Kidney (tissue), 14 donors: Measurements from ENCODE around the gene TCF23. TPM values are rescaled to one million over a fixed set of nuclear protein-coding genes. Genes with fewer than 3 reads are reported as not detected.

ENCODE experiments used
- DNase-seq, 5 donors: peaks; one replicate each; pipeline ENCODE4 v3.0.0-alpha.2; 2013 to 2020
- FAIRE-seq: peaks from 2 replicates; lab custom pipeline; 2012; peaks lifted over from hg19 to GRCh38; lab: Jason Lieb, UNC
- H3K27ac ChIP-seq, 2 donors: one replicate each; pipeline ENCODE4 v1.7.0; 2013; ENCODE audit warnings: low read depth in 2 of 2, low read length in 2 of 2, inconsistent platforms in 1 of 2
- H3K27me3 ChIP-seq: one replicate; pipeline ENCODE4 v1.7.1; 2013; ENCODE audit warnings: low read length, inconsistent platforms; ENCODE audit not compliant: control insufficient read depth, insufficient read depth
- H3K36me3 ChIP-seq, 3 donors: one replicate each; pipeline versions ENCODE4 v1.7.0 to v1.7.1; 2013; ENCODE audit warnings: low read length in 3 of 3, control low read depth in 1 of 3, inconsistent platforms in 1 of 3; ENCODE audit not compliant: insufficient read depth in 3 of 3, control insufficient read depth in 2 of 3
- H3K4me1 ChIP-seq, 3 donors: one replicate each; pipeline versions ENCODE4 v1.7.0 to v1.7.1; 2013; ENCODE audit warnings: low read length in 3 of 3, inconsistent platforms in 1 of 3, low read depth in 1 of 3; ENCODE audit not compliant: control insufficient read depth in 2 of 3, insufficient read depth in 2 of 3
- H3K4me3 ChIP-seq, 3 donors: one replicate each; pipeline versions ENCODE4 v1.7.0 to v1.8.1; 2013; ENCODE audit warnings: low read length in 3 of 3, control low read depth in 1 of 3, inconsistent platforms in 1 of 3
- H3K9ac ChIP-seq, 3 donors: one replicate each; pipeline versions ENCODE4 v1.7.0 to v1.7.1; 2013; ENCODE audit warnings: low read length in 3 of 3, control low read depth in 1 of 3, inconsistent platforms in 1 of 3
- H3K9me3 ChIP-seq, 3 donors: one replicate each; pipeline versions ENCODE4 v1.7.0 to v1.7.1; 2013; ENCODE audit warnings: low read length in 3 of 3, control low read depth in 1 of 3, inconsistent platforms in 1 of 3; ENCODE audit not compliant: control insufficient read depth in 2 of 3, insufficient read depth in 1 of 3
- intact Hi-C: fragments of 100-400 bp; cut with DNase I; formaldehyde crosslinking; loops from one replicate; pipeline ENCODE4 v1.11.1; 2022
- polyA plus RNA-seq: library from polyadenylated mRNA; stranded (reverse); fragments of 350-450 nt; fragmentation: Illumina TruSeq; extraction: RNeasy Lipid Tissue Mini Kit (QIAGEN cat#74804); gene quantifications from one replicate; pipeline ENCODE4 v1.2.3, GENCODE V29; 2014; ENCODE audit warnings: low read depth, low replicate concordance; ENCODE audit not compliant: insufficient read depth
- total RNA-seq: library from RNA; stranded (reverse); fragmentation: NEBNext Ultra II Directional; extraction: Animal tissue kit (Norgen Biotek cat#: 25700); gene quantifications from one replicate; pipeline ENCODE4 v1.2.1, GENCODE V29; 2021
- TF ChIP-seq, protein P1 (sequence below): IDR thresholded peaks from 3 replicates; pipeline ENCODE4 v1.5.1; 2012; ENCODE audit warnings: mild to moderate bottlenecking, moderate library complexity, borderline replicate concordance; ENCODE audit not compliant: insufficient read depth; ENCODE audit errors: extremely low read depth
- donor health status: control.
- donor health status: control.
- donor health status: control.
- donor health status: control.
- donor health status: control.
- donor health status: DM: yes; HTN: yes; CAD: no.
- donor health status: Normal renal cell carcinoma (clear cell type).

TCF23 gene
- total and polyA plus RNA-seq, 2 donors from 2014 or later = 0.38 TPM; not detected in 1

DNA sequence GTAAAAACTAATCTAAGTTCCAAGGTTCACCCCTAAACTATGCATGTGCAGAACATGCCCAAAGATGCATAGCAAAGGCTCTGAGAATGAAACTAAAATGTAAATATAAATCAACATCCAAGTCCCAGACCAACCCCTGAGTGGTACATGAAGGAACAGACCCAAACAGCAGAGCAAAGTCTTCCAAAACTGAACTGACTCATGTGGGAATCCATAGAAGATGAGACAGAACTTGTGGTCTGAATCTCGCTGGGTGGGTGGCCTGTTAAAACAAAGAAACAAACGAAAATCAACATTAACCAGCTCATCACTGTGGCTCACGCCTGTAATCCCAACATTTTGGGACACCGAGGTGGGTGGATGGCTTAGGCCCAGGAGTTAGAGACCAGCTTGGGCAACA is 33.5 kb downstream of the TCF23 start:
- TF ChIP-seq, protein P1, sequence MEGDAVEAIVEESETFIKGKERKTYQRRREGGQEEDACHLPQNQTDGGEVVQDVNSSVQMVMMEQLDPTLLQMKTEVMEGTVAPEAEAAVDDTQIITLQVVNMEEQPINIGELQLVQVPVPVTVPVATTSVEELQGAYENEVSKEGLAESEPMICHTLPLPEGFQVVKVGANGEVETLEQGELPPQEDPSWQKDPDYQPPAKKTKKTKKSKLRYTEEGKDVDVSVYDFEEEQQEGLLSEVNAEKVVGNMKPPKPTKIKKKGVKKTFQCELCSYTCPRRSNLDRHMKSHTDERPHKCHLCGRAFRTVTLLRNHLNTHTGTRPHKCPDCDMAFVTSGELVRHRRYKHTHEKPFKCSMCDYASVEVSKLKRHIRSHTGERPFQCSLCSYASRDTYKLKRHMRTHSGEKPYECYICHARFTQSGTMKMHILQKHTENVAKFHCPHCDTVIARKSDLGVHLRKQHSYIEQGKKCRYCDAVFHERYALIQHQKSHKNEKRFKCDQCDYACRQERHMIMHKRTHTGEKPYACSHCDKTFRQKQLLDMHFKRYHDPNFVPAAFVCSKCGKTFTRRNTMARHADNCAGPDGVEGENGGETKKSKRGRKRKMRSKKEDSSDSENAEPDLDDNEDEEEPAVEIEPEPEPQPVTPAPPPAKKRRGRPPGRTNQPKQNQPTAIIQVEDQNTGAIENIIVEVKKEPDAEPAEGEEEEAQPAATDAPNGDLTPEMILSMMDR = no peak
- Histone ChIP-seq H3K27me3 (no peaks in the 10 kb centered on the region), H3K36me3 (no peaks in the 10 kb centered on the region), H3K27ac (no peak overlapping the region), H3K4me1 (no peaks in the 10 kb centered on the region), H3K9ac (no peak overlapping the region), H3K4me3 (no peak overlapping the region), H3K9me3 (no peaks in the 10 kb centered on the region)
- DNase-seq (no peak), FAIRE-seq (no peak)
- intact Hi-C loops = no loop called here

DNA sequence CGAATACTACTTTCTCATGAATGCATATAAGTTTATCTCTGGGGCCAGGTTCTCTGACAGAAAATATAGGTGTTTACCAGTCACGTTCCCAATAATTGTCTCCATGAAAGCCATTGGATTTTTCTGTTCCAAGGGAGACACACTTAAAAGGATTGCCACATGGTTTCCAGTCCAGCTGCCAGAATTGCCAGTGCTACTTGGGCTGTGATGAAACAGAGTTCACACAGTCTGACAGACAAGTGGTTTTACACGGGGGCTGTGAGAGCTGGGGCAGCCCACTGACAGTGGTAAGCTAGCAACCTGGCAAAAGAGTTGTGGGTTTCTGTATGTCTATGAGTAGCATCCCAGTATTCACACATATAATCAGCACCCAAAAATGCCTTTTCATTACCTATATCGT is 35.3 kb downstream of the TCF23 start:
- no peak overlapping the region for H3K4me3 ChIP-seq
- intact Hi-C loops = no loop called here
- no peaks in the 10 kb centered on the region for H3K4me1 ChIP-seq
- TF ChIP-seq, protein P1 = no peak
- no peaks in the 10 kb centered on the region for H3K27me3 ChIP-seq
- DNase-seq (no peak), FAIRE-seq (no peak)
- no peaks in the 10 kb centered on the region for H3K36me3 ChIP-seq
- H3K9ac ChIP-seq = no peak overlapping the region
- H3K27ac ChIP-seq = peak overlapping the region in 1 of 2 donors; percentile 18
- H3K9me3 ChIP-seq = no peaks in the 10 kb centered on the region

DNA sequence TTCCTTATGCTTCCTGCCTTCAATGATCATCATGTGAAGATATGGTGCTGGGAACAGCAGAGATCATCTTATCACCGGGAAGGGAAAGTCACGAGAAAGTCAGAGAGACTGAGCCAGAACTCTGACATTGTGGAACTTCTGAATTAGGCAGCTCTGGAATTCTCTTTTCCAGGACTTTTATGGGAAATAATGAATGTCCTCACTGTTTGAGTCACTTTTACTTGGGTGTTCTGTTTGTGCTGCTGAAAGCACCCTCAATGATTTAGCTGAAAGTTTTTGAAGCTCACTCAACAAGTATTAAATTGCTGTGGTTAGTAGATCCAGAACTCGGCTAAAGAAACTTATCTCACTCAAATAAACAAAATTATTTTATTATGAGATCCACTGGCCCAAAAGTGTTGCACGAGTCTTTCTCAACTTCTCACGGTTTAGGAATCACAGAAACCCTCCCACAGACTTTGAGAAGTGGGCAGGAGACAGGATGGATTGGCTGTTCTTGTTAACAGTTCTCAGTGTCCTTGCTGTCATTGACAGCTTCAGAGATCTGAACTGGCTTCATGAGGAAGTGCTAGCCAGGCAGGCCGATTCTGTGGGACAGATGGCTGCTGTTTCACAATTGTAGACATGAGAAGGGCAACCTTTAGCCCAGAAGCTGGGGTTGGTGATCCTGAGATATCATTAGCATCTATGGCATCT is 36.7 kb downstream of the TCF23 start:
- FAIRE-seq (no peak), DNase-seq (peak in 1 of 5 donors; percentile 82)
- TF ChIP-seq, protein P1 = no peak
- Histone ChIP-seq H3K9ac (no peak overlapping the region), H3K27ac (no peak overlapping the region), H3K4me1 (no peaks in the 10 kb centered on the region), H3K27me3 (no peaks in the 10 kb centered on the region), H3K4me3 (no peak overlapping the region), H3K9me3 (no peaks in the 10 kb centered on the region), H3K36me3 (no peaks in the 10 kb centered on the region)
- intact Hi-C loops = no loop called here
